T1000 (cell line): ENCODE results near the gene WSCD2.

Experiments
- DNase-seq: peaks from one replicate; lab custom pipeline; 2025; ENCODE audit warnings: mixed read lengths; lab: John Stamatoyannopoulos, UW

WSCD2 gene

GRCh38 chr12:108235985-108236263, 106.8 kb downstream of the WSCD2 start:
- no peak for DNase-seq

DNA sequence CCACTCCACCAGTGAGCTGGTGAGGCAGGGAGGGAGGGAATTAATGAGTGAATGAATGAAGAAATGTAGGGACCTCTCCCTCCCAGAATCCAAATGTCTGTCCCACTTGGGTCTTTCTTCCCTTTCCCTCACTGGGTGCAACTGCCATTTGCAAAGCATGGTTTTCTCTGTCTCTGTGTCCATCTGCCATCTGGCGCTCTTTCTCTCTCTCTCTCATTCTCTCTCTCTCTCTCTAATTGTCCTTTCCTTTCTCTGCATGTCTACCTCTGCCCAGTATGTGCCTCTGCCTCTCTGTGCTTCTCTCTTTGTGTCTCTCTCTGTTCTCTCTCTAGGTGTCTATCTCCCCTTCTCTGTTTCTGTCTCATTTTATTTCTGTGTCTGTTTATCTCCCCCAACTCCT, 107.3 kb downstream of the WSCD2 start:
- DNase-seq: no peak

DNA sequence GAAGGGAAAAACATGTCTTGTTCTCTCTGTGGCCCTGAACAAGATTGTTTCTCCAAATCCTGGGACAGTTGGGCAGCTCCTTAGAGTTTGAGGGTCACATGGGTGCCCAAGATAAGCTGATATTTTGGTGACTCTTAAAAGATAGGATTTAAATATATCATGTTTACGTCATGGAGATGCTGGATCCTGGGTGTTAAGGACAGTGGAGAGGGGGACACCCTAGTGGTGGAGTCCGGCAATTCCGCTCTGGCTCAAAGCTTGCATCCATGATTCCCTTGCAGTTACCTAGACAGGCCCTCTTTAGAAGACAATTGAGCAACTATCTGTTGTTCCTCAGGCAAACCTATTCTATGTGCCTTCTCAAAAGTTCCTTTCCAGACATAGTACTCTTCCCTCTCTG, 108.2 kb downstream of the WSCD2 start:
- DNase-seq: no peak

- no peak for DNase-seq
Observed at GRCh38 chr12:108238474-108238873, 109.4 kb downstream of the WSCD2 start.

GRCh38 chr12:108239378-108239777, 110.3 kb downstream of the WSCD2 start:
- no peak for DNase-seq

- no peak for DNase-seq
Observed at GRCh38 chr12:108240027-108240785, 111.1 kb downstream of the WSCD2 start.

DNA sequence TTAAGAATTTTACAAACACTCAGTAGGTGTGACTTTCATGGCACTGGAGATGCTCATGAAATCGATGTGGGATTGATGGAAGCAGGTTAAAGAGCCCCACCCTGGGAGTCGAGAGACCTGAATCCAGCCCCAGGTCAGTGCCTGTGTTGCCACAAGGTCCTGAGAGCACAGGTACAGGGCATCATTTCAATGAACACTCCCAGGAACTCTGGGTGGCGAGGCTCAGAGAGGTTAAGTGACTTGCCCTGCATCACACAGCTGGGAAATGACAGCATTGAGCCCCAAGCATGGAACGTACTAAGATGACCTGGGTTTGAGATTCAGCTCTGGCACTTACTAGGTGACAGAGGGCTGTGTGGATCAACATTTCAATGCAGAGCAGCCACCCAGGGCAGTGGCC, 111.8 kb downstream of the WSCD2 start:
- no peak for DNase-seq

GRCh38 chr12:108241986-108242703, 113.1 kb downstream of the WSCD2 start:
- DNase-seq: no peak

GRCh38 chr12:108247130-108247529, 118.0 kb downstream of the WSCD2 start:
- DNase-seq: no peak

- no peak for DNase-seq
Observed at GRCh38 chr12:108248011-108248410, 118.9 kb downstream of the WSCD2 start.

DNA sequence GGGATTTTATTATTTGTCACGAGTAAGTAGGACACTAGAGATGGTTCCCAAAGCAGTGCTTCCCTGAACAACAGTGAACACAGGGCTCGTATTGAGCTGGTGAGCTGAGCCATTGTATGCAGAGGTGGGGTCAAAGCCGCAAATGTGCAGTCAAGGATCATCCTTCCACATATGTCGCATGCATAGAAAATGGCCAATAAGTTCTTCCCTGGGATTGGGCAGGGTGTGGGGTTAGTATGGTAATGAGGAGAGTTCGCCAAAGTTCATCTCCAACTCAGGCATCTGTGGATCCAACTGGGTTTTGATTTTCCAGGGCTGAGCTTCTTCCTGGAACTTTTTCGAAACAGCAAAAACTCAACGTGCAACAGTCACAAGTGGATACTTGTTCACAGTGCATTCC, 123.4 kb downstream of the WSCD2 start:
- no peak for DNase-seq

DNA sequence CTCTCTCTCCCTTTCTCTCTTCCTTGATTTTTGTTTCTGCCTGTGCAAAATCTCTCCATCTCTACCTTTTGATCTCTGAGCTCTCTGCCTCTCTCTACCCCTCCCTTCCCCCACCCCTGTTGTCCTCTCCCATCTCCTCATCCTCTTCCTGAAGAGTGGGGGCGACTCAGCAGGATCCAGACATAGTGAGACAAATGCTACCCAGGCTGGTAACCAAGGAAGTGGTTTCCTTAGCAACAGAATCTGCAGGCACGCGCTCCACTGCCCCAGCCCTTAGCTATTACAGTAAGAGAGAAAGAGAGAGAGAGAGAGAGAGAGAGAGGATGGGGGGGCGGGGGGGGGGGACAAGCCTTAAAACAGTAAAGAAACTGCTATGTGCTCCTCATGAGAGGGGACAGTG, 124.5 kb downstream of the WSCD2 start:
- DNase-seq: no peak

DNA sequence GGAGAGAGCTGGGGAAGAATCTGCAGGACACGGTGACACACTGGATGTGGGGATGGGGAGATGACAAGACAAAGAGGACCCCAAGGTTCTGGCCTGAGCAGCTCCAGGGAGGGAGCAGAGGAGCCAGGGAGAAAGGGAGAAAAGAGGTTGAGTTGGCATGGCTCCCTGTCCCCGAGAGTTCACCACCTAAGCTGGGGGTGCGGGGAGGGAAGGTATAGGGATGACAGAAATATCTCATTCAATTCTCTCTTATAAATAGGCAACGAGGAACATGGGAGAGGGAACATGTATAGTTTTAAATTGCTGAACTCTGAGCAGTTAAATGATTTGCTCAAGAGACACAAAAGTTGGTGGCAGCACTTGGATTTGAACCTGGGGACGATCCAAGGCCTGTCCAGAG, 124.9 kb downstream of the WSCD2 start:
- DNase-seq: no peak

- DNase-seq: no peak
Observed at GRCh38 chr12:108254517-108255251, 125.6 kb downstream of the WSCD2 start.

GRCh38 chr12:108255252-108255602, 126.1 kb downstream of the WSCD2 start:
- DNase-seq: no peak

GRCh38 chr12:108257004-108257403, 127.9 kb downstream of the WSCD2 start:
- no peak for DNase-seq

- DNase-seq: no peak
Observed at GRCh38 chr12:108257610-108258106, 128.6 kb downstream of the WSCD2 start.

GRCh38 chr12:108260039-108260438, 131.0 kb downstream of the WSCD2 start:
- no peak for DNase-seq

- no peak for DNase-seq
Observed at GRCh38 chr12:108260969-108261368, 131.9 kb downstream of the WSCD2 start.

- DNase-seq: no peak
Observed at GRCh38 chr12:108265505-108265904, 136.4 kb downstream of the WSCD2 start.

- DNase-seq: no peak
Observed at GRCh38 chr12:108266131-108266530, 137.0 kb downstream of the WSCD2 start.

- no peak for DNase-seq
Observed at GRCh38 chr12:108267450-108267849, 138.4 kb downstream of the WSCD2 start.

GRCh38 chr12:108268397-108268796, 139.3 kb downstream of the WSCD2 start:
- DNase-seq: no peak
